Loucy (cell line): ENCODE measurements around the gene ATG7.

ENCODE experiments used
- EZH2phosphoT487 ChIP-seq: fragments of 200-600 bp; IDR thresholded peaks from 2 replicates; pipeline ENCODE4 v1.6.1; 2018; ENCODE audit warnings: antibody characterized with exemption, mild to moderate bottlenecking, moderate library complexity, borderline replicate concordance
- TF ChIP-seq, protein P1 (sequence below): fragments of 200-600 bp; sonication (generic); conservative IDR thresholded peaks from 2 replicates; pipeline ENCODE4 v1.5.1; 2014; ENCODE audit warnings: mild to moderate bottlenecking, antibody characterized with exemption, low read length

DNA sequence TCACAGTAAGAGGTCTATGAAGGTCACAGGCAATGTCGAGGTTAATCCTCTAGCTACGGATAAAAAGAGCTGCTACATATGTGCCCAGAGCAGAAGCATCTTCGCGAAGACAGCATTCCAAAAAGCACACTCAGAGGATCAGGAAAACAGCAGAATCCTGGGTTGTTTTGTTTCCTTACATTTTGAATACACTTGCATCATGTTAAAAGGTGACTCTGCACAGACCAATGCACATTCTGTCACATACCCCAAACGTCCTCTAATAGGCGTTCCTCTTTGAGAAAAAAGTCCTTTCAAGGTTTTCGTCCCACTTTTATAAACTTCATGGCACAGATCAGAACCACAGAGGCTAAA, 318.8 kb downstream of the ATG7 start:
- TF ChIP-seq, protein P1, sequence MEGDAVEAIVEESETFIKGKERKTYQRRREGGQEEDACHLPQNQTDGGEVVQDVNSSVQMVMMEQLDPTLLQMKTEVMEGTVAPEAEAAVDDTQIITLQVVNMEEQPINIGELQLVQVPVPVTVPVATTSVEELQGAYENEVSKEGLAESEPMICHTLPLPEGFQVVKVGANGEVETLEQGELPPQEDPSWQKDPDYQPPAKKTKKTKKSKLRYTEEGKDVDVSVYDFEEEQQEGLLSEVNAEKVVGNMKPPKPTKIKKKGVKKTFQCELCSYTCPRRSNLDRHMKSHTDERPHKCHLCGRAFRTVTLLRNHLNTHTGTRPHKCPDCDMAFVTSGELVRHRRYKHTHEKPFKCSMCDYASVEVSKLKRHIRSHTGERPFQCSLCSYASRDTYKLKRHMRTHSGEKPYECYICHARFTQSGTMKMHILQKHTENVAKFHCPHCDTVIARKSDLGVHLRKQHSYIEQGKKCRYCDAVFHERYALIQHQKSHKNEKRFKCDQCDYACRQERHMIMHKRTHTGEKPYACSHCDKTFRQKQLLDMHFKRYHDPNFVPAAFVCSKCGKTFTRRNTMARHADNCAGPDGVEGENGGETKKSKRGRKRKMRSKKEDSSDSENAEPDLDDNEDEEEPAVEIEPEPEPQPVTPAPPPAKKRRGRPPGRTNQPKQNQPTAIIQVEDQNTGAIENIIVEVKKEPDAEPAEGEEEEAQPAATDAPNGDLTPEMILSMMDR = no peak
- no peak for TF ChIP-seq EZH2phosphoT487
